ELF-1 (cell line): ENCODE data around the gene INIP.
"Not testable (repeated sequence)": the region's sequence is repeated elsewhere in the genome, so short reads cannot be mapped to it uniquely, and the experiment has no call there.

Experiments
- DNase-seq: peaks from one replicate; pipeline ENCODE4 v3.0.0-alpha.2; 2016; ENCODE audit warnings: low read depth, low spot score

The INIP gene

DNA sequence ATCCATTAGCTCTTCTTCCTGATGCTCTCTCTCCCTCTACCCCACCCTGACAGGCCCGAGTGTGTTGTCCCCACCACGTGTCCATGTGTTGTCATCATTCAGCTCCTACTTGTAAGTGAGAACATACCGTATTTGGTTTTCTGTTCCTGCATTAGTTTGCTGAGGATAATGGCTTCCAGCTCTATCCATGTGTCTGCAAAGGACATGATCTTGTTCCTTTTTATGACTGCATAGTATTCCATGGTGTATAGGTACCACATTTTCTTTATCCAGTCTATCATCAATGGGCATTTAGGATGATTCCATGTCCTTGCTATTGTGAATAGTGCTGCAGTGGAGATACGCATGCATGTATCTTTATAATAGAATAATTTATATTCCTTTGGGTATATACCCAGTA, 44.7 kb downstream of the INIP start:
- not testable (repeated sequence) for DNase-seq

- no peak for DNase-seq
Observed at GRCh38 chr9:112670991-112671625, 46.8 kb downstream of the INIP start.

- no peak for DNase-seq
Observed at GRCh38 chr9:112669326-112669725, 48.6 kb downstream of the INIP start.

DNA sequence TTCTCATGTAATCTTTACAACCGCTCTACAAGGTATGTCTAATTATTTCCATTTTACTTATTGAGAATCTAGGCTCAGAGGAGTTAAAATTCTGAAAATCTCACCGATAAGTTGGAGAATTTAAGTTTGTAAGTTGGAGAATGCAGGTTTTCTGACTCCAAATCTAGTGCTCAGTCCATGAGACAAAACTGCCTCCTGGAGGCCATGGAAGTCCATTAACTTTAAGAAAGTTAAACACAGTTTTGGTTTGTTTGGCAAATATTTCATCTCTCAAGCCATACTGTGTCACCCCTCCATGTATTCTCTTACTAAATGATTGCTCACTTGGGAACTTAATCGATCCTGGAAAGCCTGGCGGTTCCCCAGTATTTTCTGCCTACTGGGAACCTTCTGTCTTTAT, 52.6 kb downstream of the INIP start:
- no peak for DNase-seq

- DNase-seq: no peak
Observed at GRCh38 chr9:112664531-112664930, 53.4 kb downstream of the INIP start.

- DNase-seq: no peak
Observed at GRCh38 chr9:112663681-112664080, 54.2 kb downstream of the INIP start.

DNA sequence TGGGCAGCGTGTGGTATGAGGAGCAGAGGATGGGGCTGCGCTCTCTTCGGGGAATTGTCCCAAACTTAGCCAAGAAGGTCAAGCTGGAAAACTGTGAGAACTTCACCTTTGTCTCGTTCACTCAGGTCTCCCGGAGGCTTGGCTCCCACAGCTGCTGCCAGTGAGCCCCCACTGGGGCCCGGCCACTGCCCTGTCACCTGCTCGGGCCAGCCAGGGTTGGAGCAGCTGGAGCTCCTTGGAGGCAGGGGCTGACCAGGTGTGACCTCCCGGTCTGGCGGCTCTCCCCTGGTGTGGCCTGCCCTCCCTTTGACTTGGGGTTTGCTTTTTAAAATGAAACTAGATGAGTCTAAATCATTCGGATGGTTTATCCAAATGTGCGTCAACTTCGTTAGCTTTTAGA, 58.0 kb downstream of the INIP start:
- DNase-seq: no peak

DNA sequence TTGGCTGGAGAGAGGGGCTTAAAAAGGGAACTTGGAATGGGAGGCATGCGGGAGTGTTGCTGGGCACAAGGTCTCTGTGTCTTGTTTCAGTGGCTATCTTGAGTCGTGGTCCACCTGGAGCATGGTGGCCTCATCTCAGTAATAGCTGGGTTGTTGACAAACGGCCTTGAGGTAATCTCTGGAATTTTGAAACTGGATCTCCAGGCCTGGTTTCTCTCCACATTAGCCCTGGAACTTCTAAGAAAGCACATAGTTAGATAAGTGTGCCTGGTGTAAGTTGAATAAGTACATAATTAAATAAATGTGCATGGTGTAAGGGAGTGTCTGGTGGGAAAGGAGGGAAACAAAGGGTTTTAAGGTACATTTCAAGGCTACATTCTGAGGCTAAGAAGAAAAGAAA, 62.2 kb downstream of the INIP start:
- DNase-seq: peak; percentile 79

- DNase-seq: peak; percentile 57
Observed at GRCh38 chr9:112654282-112654681, 63.6 kb downstream of the INIP start.

- no peak for DNase-seq
Observed at GRCh38 chr9:112648624-112649023, 69.3 kb downstream of the INIP start.

DNA sequence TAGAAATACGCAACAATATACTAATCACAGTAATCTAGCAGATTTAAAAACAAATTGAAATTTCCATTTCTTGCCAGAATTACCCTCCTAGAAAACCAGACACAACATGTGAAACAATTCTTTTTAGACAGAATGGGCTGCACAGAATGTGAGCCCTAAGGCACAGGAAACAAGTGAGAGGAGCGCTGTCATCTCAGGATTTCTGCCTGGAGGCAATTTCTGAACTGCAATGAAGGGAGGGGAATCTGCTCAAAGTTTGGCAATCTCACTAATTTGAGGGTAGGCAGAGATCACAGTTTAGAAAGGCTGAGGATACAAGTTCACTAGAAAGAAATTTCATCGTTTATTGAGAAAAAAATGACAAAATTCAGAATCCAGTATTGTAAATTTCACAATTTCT, 70.3 kb downstream of the INIP start:
- peak; percentile 47 for DNase-seq

- DNase-seq: no peak
Observed at GRCh38 chr9:112642126-112642525, 75.8 kb downstream of the INIP start.

DNA sequence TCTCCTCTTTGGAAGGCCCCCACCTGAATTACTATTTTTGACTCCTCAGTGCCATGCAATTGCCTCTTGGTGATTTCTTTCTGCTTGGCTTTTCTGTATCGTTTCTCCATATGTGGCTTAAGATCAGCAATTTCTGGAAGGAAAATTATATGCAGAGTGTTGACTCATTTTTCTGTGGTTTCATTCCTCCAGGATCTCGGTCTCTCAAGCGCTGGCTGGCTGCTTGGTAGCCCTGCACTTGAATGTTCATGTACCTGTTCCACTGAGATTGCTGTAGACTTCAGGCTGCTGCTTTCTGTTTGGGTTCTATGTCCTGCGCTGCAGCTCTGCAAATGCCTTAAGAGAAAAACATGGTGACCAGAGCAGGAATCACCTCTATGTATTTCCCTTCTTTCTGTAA, 77.6 kb downstream of the INIP start:
- DNase-seq: no peak
